Measurements from ENCODE around the gene CDH4. TPM values are rescaled to one million over a fixed set of nuclear protein-coding genes. Genes with fewer than 3 reads are reported as not detected.

Gene CDH4
- polyA plus RNA-seq, 4 donors, result 5.6 to 8.8 (median 7.0) TPM

GRCh38 chr20:61949714-61950640 is 697.9 kb downstream of the CDH4 start:
- DNase-seq (ENCODE audit: low read depth in 4 of 4, low spot score in 2 of 4), result no peak

DNA sequence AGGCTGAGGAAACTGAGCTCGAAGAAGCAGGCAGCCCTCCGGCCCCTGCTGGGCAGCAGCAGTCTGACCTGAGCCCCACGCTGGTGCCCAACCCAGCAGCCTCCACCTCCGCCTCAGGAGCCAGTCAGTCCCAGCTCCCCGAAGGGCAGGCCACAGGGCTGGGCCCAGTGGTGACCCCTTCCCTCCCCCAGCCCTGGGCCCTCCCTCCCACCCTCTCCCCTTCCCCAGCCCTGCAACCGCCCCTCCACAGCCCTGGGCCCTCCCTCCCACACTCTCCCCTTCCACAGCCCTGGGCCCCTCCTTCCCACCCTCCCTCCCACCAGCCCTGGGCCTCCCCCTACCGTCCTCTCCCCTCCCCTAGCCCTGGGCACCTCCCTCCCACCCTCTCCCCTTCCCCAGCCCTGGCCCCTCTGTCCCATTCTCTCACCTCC is 698.6 kb downstream of the CDH4 start:
- no peak for DNase-seq (ENCODE audit: low read depth in 4 of 4, low spot score in 2 of 4)

GRCh38 chr20:61951695-61952533 is 699.9 kb downstream of the CDH4 start:
- DNase-seq (ENCODE audit: low read depth in 4 of 4, low spot score in 2 of 4), result peak; percentile 37 to 76 (median 60)

GRCh38 chr20:61953037-61954021 is 701.3 kb downstream of the CDH4 start:
- no peak for DNase-seq (ENCODE audit: low read depth in 4 of 4, low spot score in 2 of 4)

DNA sequence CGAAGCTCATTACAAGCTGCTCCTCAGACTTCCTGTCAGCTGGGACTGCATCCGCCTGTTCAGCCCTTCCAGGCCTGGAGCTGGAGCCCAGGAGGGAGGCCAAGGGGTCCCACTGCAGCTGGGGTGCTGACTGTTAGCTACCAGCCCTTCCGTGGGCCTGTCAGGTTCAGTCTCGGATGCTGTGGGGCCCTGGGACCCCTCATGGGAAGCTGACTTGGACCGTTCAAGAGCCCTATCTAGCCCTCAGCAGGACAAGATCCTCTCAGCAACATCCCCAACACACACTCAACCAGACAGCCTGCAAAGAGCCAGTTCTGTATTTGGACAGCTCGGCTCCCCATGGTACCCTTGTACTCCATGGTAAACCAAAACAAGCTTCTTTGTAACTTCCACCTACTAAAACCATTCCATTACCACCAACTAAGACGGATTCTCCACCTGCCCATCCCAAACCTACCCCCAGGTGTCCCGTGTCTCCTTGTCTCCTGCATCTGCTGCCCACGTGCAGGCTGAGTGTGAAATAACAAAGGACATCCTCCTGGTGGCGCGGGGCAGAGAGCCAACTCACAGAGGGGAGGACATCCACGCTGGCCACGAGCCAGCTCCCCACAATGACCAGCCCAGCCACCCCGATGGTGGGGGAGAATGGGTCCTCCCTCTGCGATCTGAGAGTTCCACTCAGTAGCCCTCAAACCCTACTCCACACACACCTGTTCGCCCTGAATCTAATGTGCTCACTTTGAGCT is 702.4 kb downstream of the CDH4 start:
- DNase-seq (ENCODE audit: low read depth in 4 of 4, low spot score in 2 of 4), result no peak

GRCh38 chr20:61955668-61956395 is 703.8 kb downstream of the CDH4 start:
- DNase-seq (ENCODE audit: low read depth in 4 of 4, low spot score in 2 of 4), result no peak

DNA sequence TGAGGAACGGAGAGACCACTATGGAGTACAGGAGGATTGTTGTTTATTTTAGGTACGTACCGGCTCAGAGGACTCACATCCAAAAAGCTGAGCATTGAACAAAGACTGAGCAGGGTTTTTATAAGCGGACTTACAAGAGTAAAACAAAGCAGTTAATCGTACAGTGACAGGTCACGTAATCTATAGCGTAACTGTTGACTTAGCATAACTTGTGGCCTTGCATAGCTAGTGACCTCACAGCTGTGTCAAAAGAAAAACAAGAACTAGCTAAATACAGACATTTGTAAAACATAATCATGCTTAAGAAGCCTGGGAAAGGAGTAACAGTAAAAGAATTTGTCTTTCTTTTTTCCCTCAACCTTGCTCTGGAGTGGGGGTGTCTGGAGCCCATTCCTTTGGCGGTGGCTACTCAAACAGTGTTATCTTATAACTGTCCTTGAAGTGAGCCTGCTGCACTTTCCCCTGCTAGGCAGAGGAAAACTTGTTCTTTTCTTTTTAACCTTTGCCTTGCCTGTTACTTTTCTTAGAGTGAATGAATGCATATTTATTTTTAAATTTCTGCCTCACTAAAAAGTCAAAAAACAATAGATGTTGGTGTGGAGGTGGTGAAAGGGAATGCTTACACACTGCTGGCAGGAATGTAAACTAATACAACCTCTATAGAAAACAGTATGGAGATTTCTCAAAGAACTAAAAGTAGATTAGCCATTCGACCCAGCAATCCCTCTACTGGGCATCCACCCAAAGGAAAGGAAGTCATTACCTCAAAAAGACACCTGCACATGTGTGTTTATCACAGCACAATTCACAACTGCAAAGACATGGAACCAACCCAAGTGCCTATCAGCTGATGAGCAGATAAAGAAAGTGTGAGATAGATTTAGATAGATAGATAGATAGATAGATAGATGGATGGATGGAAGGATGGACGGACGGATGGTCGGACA is 704.6 kb downstream of the CDH4 start:
- DNase-seq (ENCODE audit: low read depth in 4 of 4, low spot score in 2 of 4), result no peak

DNA sequence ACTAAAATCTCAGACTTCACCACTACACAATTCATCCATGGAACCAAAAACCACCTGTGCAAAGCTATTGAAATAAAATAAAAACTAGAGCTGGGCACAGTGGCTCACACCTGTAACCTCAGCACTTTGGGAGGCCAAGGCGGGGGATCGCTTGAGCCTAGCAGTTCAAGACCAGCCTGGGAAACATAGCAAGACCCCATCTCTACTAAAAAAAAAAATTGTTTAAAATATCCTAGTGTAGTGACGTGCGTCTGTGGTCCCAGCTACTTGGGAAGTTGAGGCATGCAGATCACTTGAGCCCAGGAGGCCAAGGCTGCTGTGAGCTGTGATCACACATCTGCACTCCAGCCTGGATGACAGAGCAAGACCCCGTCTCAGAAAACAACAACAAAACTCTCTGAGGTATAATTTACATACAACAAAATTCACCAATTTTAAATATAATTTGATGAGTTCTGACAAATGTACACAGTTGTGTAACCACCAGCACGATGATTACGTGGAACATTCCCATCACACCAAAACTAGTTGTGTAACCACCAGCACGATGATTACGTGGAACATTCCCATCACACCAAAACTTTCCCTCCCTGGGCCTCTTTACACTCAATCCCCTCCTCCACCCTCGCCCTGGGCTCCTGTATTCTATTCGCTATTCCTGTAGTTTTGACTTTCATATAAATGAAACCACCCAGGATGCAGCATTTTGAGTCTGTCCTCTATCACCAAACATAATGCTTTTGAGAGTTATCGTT is 706.1 kb downstream of the CDH4 start:
- no peak for DNase-seq (ENCODE audit: low read depth in 4 of 4, low spot score in 2 of 4)

GRCh38 chr20:61958773-61959700 is 707.0 kb downstream of the CDH4 start:
- DNase-seq (ENCODE audit: low read depth in 4 of 4, low spot score in 2 of 4), result no peak

- no peak for DNase-seq (ENCODE audit: low read depth in 4 of 4, low spot score in 2 of 4)
Measured at GRCh38 chr20:61960836-61961235, 708.8 kb downstream of the CDH4 start.

DNA sequence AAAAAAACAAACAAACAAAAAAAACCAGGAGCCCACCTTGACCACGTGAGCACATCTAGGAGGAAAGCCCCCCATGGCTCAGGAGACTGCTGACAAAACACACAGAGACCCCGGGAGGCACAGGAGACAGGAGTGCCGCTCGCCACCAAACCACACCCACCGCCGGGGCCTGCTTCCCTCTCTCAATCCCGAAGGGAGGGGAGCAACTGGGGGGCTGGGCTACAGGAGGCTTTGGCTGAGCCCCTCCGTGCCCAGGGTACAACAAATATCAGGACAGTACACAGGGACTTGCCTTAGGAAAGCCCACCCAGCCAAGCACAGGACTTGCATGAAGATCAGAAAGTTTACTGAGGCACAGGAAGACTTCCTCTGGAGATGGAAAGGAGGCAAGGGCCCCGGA is 711.1 kb downstream of the CDH4 start:
- DNase-seq (ENCODE audit: low read depth in 4 of 4, low spot score in 2 of 4), result no peak

GRCh38 chr20:61963885-61964674 is 712.0 kb downstream of the CDH4 start:
- DNase-seq (ENCODE audit: low read depth in 4 of 4, low spot score in 2 of 4), result no peak

- no peak for DNase-seq (ENCODE audit: low read depth in 4 of 4, low spot score in 2 of 4)
Measured at GRCh38 chr20:61964675-61965605, 712.9 kb downstream of the CDH4 start.

All from left renal cortex interstitium (tissue), 4 donors.